ENCODE results near the gene CCN2.

CCN2 gene, protein sequence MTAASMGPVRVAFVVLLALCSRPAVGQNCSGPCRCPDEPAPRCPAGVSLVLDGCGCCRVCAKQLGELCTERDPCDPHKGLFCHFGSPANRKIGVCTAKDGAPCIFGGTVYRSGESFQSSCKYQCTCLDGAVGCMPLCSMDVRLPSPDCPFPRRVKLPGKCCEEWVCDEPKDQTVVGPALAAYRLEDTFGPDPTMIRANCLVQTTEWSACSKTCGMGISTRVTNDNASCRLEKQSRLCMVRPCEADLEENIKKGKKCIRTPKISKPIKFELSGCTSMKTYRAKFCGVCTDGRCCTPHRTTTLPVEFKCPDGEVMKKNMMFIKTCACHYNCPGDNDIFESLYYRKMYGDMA

DNA sequence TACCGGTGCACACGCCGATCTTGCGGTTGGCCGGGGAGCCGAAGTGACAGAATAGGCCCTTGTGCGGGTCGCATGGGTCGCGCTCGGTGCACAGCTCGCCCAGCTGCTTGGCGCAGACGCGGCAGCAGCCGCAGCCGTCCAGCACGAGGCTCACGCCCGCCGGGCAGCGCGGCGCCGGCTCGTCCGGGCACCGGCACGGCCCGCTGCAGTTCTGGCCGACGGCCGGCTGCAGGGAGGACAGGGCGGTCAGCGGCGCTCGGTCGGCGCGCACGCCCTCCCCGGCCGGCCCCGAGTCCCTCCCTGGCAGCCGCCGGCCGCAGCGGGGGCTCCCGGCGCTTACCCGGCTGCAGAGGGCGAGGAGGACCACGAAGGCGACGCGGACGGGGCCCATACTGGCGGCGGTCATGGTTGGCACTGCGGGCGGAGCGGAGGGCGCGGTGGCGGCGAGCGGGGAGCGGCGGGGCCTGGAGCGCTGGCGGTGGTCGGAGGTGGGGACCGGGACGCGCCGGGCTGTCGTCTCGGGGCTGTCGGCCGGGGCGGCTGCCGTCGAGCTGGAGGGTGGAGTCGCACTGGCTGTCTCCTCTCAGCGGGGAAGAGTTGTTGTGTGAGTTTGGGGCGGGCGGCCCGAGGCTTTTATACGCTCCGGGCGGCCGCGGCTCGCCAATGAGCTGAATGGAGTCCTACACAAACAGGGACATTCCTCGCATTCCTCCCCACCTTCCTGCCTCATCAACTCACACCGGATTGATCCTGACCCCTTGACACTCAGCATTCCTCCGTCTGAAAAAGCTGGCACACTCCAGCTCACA lies at the start of gene CCN2:
Gene CCN2 (minus strand): TSS at position 606 of the 809 bp plus-strand sequence. CDS start 200 bp downstream, at position 406.
- DNase-seq, result no peak

DNA sequence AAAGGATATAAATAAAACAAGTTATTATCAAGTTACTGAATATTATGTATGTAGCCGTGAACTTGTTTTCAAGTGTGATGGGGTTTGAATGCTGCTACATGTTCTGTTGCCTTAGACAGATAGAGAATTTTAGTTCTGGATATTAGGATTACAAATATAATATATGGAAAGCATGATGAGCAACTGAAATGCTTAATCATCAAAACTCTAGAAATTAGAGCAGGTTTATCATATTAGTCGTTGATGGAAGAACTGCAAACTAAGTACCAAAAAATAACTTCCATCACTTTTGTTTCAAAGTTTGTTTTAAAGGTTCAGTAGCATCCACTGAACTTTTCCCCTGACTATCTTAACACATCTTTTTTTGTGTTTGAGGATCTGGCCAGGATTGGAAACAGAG lies 49.1 kb upstream of the CCN2 start:
- DNase-seq, result no peak

DNA sequence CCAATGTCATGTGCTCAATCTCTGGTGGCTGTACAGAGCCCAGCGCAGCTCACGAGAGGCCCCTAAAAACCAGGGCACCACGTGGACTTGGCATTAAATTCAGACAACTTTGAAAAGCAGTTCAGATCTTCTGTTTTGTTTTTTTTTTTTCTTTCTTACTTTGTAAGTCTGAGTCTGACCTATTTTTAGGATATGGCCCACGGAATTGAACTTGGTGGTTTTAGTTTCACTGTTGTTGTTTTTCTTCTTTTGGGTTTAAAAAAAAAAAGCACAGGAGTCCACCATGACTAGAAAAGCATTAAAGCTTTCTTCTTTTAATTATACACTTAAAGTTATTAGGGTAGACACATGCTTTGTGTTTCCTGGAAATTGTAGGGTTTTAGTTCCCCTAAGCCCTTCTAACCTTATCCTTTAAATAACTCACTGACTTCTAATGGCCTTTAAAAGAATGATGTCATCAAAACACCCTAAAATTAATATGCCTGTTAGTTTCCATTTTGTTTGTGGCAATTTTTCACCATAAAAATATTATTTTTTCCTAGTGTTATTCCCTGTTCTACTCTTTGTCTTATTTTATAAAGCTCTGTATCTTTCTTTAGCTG lies 48.5 kb upstream of the CCN2 start:
- DNase-seq, result no peak

DNA sequence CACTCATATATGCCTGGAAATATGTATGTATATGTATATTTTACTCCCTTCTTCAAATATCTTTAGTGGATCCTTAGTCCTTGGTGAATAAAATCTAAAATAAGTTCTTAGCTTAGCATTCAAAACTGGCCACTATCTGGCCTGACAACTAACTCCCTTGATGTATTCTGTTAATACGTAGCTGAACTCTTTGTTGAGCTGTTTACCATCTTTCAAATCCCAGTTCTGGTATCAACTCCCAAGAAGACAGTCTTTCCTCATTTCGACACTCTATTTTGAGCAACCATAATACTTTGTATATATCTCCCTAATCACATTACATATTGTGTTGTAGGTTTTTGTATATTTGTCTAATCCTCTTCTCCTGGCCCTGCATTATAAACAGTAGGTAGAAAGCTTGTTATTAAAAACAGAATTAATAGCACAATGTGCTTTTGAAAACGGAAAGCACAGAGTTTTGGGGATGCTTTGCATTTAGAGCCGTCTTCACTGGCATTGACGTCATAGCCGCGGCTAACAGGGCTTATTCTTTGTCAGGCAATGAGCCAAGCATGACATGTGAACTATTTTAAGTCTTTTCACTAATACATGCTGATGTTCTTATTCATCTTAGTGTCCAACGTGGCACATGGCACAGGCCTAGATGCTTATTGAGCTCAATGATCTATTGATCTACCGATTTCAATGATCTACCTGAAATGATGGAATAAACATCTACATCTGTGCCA lies 47.2 kb upstream of the CCN2 start:
- no peak for DNase-seq

DNA sequence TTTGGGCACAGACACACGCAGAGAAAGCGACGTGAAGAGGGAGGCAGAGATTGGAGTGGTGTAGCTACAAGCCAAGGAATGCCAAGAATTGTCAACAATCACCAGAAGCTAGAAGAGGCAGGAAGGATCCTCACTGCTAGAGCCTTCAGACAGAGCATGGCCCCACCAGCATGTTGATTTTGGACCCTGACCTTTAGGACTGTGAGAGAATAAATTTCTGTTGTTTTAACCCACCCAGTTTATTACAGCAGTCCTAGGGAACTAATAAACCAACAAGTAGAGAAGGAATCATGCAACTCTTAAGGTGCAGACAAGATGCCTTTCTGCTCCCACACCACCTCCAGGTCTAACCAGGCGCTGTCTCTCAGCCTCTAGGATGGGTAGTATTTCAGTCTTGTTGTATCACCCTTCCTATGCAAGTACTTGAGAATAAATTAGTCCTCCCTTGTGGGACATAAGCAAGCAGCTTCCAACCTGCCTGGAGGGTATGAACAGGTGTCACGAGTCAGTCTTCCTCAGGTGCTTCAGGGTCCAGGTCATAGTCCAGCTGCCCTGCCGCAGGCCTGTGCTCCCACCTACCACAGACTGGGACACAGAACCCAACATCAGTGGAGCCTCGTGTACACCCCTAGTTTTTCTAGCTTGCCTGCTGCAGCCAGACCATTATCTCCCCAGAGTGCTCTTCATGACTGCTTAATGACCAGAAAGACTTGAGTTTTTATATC lies 46.4 kb upstream of the CCN2 start:
- DNase-seq, result no peak

DNA sequence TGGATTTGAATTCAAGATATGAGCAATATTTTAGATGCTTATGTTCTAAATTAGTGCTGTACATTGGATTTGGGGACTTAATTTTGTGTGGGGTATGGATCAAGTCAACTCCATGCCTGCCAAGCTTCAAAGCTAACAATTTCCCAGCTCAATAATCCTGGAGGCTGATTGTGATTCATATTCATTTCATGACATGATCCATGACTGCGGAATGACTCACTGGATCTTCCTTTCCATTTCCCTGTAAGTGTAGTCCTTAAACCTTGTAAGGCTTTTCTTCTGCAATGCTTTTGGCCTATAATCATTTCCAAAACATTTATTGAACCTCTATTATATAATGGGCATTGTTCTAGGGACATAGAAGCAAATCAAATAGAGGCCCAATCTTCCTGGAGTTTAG lies 44.7 kb upstream of the CCN2 start:
- DNase-seq, result no peak

DNA sequence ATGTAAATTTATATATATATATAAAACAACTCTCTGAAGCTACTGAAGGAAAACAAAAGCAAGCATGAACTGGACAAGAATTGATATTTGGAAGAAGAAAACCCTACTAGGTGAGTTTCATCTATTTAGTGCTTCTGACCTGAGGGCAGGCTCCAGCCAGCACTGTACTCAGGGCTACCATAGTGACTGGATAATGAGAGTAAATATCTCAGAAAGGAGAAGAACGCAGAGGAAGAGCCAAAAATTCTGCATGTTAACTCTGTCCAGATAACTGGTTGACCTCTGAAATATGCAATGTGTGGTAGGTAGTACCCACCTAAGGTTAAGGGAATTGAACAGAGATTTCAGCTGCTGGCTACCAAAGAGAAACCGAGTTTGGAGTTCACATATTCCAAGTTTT lies 41.4 kb upstream of the CCN2 start:
- DNase-seq, result no peak

DNA sequence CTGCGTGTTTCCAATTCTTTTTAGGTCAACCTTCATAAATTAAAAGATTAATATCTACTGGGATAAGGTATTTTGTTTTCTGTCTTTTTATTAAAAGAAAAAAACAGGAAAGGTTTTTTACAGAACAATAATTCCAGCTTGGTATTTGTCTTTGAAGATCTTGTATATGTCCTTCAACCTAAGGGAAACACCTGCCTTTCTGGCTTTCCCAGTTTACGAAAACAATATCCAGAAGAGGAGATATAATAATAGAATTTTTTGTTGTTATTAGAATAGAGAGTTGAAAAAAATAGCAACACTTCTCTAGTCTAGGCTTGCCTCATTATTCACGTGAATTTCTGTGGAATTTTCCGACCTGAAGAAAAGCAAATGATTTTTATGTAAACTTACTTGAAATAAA lies 37.9 kb upstream of the CCN2 start:
- DNase-seq, result no peak

DNA sequence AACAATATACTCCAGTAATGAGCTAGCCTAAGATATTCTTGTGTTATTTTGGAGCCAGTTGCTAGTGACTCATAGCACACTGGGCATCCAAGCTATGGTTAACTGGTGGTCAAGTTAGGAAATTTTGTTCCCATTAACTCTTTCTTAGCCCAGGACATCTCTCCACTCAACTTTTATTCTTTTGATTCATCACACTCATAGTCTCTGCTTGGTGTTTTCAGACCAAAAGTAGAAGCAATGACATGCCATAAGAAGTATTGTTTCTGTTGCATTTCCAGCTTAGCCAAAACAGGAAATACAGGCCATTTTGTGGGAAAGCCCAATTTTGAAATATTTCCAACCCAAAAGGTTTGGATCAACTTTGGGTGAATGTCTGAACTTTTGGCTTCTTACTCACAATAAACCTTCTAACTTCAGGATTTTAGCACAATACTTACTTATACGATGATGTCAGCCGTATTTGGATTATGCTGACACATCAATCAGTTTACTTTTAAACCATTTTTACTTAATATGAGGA lies 31.6 kb upstream of the CCN2 start:
- DNase-seq, result peak in 1 of 2 donors; percentile 5

DNA sequence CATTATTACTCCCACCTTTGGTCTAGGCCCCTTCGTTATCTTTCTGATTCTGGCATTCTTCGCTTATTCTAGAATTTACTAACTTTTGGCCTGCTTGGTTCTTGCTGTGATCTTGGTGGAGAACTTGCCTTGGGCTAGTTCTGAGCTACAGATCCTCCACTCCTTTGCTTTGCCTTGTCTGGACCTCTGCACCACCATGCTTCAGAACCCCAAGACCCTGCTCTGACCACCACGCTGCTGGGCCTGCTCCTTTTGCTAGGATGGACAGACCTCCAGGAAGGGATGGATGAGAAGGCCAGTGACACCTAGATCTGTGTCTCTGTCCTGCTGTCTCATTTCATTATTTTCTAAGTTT lies 30.4 kb upstream of the CCN2 start:
- DNase-seq, result no peak

DNA sequence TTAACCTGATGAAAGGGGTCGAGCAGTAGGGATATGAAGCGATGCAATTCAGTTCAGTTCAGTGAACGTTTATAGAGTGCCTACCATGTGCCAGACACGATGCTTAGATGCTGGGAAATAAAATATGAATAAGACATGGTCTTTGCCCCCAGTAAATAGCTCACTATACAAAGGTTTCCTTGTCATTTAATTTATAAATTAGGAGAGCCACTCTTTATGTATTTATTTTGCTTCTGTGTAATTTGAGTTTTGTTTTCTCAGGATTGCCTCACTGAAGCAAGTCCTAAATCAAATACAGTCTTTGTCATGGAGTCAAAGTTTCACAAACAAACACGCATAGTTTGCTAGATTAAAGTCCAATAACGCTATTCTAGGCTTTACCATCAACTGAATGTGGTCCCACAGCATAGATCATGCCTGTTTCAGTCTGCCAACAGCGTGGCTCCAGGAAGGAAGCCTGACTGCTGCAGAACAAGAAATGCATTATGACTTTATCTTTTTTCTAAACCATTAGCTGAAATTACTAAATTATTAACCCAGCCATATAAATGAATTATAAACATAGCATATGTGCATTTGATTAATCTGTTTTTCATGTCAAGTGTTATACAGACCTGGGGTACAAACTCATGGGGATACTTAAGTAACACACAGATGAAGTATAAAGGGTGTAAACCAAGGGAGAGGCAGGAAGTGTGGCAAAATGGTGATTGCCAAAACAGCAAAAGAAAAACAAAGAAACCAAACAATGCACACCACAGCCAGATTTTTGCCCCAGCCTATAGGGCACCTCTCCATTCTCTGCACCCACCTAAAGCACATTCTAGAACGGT lies 29.8 kb upstream of the CCN2 start:
- no peak for DNase-seq

DNA sequence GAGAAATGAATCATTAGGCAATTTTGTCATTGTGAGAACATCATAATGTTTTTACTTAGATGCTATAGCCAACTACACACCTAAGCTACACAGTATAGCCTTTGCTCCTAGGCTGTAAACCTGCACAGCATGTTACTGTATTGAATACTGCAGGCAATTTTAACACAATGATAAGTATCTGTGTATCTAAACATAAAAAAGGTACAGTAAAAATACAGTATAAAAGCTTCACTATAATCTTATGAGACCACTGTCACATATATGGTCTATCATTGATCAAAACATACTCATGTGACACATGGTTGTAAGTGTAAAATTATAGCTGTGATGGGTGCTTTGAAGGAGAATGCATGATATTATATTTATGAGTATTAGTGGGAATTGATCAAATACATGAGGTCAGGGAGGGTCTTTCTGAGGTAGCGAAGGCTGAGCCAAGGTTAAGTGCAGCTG lies 29.2 kb upstream of the CCN2 start:
- no peak for DNase-seq

DNA sequence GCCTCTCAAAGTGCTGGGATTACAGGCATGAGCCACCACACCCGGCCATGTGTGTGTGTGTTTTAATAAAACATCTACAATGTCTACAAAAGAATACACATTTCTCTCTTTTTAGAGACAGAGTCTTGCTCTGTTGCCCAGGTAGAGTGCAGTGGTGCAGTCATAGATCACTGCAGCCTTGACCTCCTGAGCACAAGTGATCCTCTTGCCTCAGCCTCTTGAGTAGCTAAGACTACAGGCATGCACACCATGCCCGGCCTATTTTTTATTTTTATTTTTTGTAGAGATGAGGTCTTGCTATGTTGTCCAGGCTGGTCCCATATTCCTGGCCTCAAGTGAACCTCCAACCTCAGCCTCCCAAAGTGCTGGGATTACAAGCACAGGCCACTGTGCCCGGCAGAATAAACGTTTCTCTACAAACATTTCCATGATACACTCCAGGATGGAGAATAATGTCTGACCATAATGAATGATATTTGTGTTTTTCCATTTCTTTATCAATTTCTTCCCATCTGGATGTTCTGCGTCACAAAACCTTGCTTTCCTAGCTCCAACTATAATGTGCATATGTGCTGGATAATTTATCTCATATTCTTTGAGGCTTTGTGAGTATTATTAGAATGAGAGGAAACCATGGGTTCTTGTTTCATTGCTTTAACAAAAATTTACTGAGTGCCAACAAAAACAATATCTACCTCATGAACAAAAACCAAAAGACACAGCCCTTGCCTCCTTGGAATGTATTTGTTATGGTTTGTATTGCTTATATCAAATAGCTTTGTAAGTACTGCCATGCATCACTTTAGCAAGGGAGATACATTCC lies 28.6 kb upstream of the CCN2 start:
- DNase-seq, result no peak

DNA sequence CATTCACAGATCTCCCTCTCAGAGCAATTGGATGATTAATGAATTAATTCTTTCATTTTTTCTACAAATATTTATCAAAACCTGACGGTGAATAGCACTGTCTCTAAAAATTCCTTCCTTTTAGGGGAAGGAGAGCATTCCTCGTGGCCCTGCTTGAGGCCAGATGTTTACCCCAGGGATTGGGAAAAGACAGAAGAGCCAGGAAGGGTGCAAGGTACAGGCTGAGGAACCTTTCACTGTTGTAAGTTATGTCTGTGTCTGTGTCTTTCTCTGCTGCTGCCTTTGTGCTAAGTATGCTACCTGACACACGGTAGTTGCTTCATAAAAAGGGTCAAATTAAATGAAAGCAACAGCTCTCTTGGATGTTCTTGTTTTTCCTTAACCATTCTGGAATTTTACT lies 27.4 kb upstream of the CCN2 start:
- DNase-seq, result no peak

DNA sequence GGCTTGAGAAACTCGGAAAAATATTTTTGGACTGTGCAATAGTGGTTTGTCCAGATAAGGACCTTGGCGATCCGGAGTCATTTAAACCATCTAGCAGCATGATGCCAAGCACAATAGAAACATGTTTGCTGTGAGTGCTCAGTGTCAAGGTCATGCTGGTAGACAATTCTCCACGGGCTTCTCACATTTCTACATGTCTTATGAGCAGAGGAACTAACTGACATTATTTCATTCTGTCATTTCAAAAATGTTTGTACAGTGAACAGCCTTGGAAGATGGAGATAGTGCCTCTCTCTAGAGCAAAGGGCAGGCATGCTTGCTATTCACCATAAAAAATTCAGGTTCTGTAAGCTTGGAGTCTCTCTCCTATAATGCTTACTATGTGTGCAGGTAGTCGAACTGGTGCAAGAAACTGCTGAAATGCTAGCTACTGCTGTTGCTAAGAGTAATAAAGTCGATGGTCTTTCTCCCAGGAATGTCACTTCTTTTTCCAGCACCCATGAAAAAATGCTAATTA lies 25.4 kb upstream of the CCN2 start:
- DNase-seq, result no peak

DNA sequence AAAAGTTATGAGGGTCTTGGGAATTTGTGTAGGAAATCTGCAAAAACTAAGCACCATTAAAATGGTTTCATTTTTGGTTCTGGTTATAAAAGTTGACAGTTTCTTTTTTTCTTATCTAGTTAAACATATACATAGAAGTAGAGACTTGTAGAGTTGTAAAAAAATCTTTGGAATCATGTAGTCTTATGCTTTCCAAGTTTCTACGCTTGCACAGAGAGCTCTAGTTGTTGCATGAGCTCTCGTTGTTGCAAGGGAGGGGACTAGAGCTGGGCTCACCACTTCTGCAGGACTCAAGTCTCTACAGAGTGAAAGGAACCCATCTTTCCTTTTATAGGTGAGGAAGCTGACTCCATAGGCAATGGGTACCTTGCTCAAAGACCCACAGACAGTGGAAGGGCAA lies 21.6 kb upstream of the CCN2 start:
- DNase-seq, result no peak

DNA sequence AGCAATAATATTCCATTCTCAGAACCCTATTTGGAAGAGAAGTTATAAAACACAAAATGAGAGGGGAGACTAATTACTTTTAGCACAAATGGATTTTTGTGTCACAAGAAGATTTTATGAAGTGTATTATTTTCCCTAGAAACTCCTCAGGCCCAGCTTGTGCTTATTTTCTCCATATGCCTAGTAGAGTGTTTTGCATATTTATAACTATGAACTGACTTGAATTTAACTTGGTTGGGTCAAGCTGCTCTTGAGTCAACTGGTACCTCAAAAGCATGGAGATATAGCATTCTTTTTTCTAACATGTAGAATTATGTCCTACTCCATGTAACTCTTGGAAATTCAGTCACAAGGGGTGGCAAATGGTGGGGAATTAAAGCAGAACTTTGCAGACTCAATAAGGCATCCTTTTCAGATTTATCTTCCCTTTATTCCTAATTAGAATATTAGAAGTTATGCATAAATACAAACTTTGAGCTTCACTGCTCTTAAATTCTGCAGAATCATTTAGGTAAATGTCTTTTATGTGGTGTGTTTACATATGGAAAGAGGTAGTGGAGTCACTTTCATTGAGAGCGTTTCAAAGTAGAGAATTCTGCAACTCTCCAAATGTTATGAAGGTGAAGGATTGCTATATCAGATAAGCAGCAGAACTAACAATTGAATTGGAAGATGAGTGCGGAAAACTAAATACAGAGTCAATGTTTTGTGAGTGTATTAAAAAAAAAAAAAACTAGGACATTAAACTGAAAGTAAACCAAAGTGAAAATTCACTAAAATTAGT lies 19.1 kb upstream of the CCN2 start:
- DNase-seq, result no peak

DNA sequence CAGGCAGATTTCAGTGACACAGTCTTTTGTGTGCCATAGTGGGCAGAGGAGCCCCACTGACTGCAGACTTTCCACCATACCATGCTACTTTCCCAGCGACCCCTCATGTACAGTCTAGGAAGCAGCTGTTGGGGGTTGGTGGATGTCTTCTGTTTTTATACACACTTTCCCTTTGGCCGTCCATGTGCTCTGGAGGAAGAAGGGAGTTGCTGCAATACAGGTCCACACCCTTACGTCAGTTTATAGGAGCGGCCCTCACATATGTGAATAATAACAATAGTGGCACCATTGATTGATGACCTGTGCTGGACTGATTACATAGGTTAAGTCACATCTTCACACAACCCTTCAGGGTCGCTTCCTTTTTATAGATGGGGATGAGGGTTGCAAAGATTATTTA lies 17.5 kb upstream of the CCN2 start:
- no peak for DNase-seq

DNA sequence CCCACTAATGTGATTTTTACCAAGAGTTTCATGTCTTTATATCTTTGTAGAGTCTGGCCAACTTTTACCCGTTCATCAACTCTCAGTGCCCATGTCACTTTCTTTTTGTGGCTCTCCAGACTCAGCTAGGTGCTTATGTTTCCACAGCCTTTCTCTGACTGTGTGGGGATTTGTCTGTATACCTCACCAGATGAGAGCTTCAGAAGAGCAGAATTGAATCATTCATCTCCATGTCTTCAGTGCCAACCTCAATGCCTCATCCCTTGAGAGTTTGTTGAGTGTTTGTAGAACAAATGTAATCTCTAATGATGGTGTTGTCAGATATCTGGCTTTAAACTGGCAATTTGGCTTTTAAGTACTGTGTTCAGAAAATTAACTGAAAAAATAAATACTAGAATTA lies 16.8 kb upstream of the CCN2 start:
- no peak for DNase-seq
